ENCODE results near the gene PPP4R3C.
"Not testable (repeated sequence)": the region's sequence is repeated elsewhere in the genome, so short reads cannot be mapped to it uniquely, and the experiment has no call there.

PPP4R3C gene

DNA sequence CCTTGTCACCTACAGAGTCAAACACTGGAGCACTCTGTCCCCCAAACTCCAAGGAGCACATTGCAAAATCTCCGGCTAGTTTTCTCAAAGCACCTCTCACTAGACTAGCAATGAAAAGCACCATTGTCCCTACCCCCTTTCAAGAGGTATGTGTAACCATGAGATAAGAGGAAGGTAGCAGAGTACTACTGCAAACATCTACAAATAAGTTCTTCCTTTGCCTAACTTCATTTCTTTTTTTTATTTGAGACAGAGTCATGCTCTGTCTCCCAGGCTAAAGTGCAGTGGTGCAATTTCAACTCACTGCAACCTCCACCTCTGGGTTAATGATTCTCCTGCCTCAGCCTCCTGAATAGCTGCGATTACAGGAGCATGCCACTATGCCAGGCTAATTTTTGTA, 17.7 kb downstream of the PPP4R3C start:
- in situ Hi-C loops (cut with HindIII; ENCODE audit: low sequenced_read_pairs): no loop called here
- H3K4me3 ChIP-seq (ENCODE audit: low read depth, low read length): no peak overlapping the region
- no peak for DNase-seq (ENCODE audit: low read depth)
- TF ChIP-seq, protein P1, sequence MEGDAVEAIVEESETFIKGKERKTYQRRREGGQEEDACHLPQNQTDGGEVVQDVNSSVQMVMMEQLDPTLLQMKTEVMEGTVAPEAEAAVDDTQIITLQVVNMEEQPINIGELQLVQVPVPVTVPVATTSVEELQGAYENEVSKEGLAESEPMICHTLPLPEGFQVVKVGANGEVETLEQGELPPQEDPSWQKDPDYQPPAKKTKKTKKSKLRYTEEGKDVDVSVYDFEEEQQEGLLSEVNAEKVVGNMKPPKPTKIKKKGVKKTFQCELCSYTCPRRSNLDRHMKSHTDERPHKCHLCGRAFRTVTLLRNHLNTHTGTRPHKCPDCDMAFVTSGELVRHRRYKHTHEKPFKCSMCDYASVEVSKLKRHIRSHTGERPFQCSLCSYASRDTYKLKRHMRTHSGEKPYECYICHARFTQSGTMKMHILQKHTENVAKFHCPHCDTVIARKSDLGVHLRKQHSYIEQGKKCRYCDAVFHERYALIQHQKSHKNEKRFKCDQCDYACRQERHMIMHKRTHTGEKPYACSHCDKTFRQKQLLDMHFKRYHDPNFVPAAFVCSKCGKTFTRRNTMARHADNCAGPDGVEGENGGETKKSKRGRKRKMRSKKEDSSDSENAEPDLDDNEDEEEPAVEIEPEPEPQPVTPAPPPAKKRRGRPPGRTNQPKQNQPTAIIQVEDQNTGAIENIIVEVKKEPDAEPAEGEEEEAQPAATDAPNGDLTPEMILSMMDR (IDR thresholded peaks at IDR 0.05; ENCODE audit: low read depth, low read length, missing control alignments): no peak

DNA sequence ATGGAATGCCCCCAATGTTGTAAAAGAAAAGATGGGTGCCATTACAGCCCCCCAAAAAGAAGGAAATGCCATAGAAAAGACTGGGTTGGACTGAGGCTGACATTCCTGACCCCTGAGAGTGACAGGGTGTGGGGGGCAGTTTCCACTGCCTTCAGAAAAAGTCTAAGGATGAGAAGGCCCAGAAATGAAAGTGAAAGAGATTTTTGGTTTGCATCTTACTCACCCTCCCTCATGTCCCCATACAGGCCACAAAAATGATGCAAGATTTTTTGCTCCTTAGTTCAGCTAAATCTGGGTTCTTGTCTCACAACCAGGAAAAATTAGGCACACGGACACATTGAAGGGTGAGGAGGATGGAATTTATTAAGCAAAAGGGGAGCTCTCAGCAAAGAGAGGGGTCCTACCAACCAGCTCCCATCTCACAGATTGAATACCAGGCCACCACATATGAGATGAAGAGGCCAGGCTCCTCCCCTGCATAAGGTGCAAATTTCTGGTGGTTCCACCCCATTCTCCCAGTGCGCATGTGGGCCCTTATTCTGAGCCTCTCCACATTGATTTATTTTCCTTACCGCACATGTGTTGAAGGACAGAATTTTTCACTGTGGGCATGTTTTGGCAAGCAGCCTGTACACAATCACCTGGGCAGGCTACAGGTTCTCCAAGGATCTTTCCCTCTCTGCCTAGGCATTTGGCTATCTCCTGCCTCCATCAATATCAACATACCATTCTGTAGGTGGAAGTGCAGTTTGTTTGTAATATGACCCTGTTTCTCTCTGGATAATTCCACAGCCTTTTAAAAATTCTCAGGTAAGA, 18.8 kb downstream of the PPP4R3C start:
- in situ Hi-C loops (cut with HindIII; ENCODE audit: low sequenced_read_pairs): no loop called here
- H3K4me3 ChIP-seq (ENCODE audit: low read depth, low read length): no peak overlapping the region
- TF ChIP-seq, protein P1 (IDR thresholded peaks at IDR 0.05; ENCODE audit: low read depth, low read length, missing control alignments): no peak

DNA sequence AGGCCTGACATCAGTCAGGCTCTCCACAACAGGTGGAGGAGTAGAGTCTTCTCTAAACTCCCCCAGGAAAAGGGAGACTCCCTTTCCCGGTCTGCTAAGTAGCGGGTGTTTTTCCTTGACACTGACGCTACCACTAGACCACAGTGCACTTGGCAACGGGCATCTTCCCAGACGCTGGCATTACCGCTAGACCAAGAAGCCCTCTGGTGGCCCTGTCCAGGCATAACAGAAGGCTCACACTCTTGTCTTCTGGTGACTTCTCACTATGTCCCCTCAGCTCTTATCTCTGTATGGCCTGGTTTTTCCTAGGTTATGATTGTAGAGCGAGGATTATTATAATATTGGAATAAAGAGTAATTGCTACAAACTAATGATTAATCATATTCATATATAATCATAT, 20.7 kb downstream of the PPP4R3C start:
- H3K4me3 ChIP-seq (ENCODE audit: low read depth, low read length); DNase-seq (ENCODE audit: low read depth); in situ Hi-C loops (cut with HindIII; ENCODE audit: low sequenced_read_pairs): not testable (repeated sequence)

More for the DNA sequence above, 18.8 kb downstream of the PPP4R3C start:
- no peak for DNase-seq (ENCODE audit: low read depth)

DNA sequence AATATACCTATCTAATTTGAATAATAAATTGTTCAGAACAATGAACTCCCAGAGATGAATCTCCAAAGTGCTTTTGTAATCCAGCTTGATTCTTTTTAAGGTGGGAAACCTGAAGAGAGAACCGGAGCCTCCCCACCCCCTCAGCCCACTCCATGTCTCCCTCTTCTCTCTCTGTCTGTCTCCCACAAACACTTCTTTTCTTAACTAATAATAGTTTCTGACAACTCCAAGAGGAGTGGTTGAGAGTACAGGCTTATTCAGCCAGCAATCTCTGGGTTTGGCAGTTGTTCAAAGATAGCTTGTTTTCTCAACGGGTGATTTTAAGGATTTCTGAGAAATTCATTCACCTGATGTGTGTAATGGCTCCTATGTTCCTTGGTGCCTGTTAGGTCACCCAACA, 23.4 kb downstream of the PPP4R3C start:
- in situ Hi-C loops (cut with HindIII; ENCODE audit: low sequenced_read_pairs): no loop called here
- no peak overlapping the region for H3K4me3 ChIP-seq (ENCODE audit: low read depth, low read length)
- DNase-seq (ENCODE audit: low read depth): peak; percentile 6
- TF ChIP-seq, protein P1 (IDR thresholded peaks at IDR 0.05; ENCODE audit: low read depth, low read length, missing control alignments): no peak

DNA sequence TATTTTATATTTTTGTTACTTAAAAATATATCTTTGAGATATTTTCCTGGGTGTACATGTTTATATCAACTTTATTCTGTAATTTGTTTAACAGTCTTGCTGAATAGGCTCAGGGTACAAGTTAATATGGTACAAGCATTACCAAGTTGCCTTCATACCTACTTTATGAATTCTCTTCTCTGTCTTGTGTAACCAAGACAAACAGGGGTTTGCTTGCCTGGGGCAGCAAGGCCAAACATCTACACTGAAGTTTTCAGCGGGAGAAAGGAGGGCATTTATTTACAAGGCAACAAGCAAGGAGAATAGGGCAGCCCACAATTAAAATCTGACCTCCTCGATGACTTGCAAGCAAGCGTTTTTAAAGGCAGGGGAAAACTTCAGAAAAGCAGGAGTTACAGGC, 24.2 kb downstream of the PPP4R3C start:
- no peak for DNase-seq (ENCODE audit: low read depth)
- H3K4me3 ChIP-seq (ENCODE audit: low read depth, low read length): no peak overlapping the region
- TF ChIP-seq, protein P1 (IDR thresholded peaks at IDR 0.05; ENCODE audit: low read depth, low read length, missing control alignments): no peak
- in situ Hi-C loops (cut with HindIII; ENCODE audit: low sequenced_read_pairs): no loop called here

DNA sequence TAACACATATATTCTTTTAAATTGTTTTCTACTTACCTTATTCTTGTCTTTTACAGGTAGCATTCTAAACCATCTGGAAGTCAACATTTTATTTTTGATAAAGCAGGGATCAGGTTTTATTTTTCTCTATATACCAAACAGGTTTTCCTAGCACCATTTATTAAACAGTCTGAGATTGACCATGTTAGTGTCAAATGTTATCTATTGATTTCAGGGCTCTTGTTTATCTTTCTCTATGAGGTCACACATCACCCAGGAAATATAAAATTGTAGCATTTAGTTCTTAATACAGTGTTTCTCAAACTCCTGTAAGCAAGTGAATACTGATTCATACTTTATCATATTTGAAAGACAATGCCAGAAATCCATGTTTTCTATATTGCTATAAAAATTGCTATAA, 28.1 kb downstream of the PPP4R3C start:
- no peak for DNase-seq (ENCODE audit: low read depth)
- TF ChIP-seq, protein P1 (IDR thresholded peaks at IDR 0.05; ENCODE audit: low read depth, low read length, missing control alignments): no peak
- no peak overlapping the region for H3K4me3 ChIP-seq (ENCODE audit: low read depth, low read length)
- in situ Hi-C loops (cut with HindIII; ENCODE audit: low sequenced_read_pairs): no loop called here

Data from astrocyte of the cerebellum (primary cell).